Measurements from ENCODE around the gene NCAPD2.
"Not testable (repeated sequence)": the region's sequence is repeated elsewhere in the genome, so short reads cannot be mapped to it uniquely, and the experiment has no call there.

NCAPD2 gene

GRCh38 chr12:6550294-6551062 is 56.6 kb downstream of the NCAPD2 start:
- DNase-seq (ENCODE audit: low read depth): no peak

DNA sequence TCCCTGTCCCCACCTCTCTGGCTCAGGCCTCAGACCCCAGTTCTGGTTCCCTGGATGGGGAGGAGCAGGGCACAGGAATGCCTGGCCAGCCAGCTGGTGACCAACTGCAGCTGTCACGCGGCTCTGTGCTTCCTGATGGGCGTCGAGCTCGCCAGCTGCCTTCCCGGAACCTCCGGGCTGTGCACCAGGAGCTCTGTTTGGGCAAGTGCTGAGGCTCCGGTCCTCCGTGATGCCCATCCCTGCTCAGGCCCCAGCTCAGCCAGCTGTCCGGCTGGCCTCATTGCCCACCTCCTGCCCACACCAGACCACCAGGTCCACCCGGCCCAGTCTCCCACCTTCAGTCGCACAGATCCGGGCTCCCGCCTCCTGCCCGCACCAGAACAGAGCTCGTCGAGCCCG is 57.2 kb downstream of the NCAPD2 start:
- DNase-seq (ENCODE audit: low read depth): no peak

DNA sequence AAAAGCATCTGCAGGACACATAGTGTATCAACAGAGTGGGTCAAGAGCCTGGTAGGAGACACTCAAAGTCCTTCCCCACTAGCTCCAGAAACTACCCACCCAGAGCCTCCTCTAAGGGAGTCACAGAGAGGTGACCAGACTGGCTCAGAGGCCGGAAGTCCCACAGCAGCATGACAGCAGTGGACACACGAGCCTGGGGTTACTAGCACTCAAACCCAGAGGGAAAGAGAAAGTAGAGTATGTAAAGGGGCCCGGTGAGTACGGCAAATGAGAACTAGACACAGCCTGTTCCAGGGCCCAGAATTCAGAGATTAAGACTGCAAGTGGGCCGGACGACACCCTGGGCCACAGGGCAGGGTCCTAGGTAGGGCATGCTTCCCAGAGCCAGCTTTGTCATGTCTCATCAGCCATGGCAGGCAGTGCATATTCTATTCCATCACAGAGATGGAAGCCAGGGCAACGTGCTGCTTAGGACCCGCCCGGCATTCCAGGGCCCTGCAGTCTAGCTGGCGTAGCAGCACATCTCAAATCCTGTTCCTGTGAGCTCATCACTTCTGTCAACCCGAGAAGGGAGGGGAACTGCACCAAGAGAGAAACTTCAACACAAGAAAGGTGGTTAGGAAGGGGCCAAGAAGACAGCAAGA is 57.7 kb downstream of the NCAPD2 start:
- no peak for DNase-seq (ENCODE audit: low read depth)

DNA sequence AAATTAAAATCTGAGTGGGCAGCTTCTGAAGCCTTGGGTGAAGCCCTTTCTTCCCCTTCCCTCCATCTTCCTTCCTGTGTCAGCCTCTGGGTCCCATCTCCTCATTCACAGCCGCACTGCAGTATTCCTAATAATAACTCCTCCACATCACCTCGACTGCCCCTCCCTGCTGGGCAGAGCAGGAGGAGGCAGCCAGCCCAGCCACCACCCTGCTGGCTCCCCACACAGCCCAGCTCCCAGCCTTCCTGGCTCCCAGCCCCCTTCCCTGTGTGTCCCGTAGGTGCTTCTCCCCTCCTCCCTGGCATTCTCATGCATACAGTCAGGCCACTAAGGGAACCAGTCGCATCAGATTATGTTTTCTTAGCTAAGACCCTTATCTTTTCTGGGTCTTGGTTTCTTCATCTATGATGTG is 58.2 kb downstream of the NCAPD2 start:
- no peak for DNase-seq (ENCODE audit: low read depth)

DNA sequence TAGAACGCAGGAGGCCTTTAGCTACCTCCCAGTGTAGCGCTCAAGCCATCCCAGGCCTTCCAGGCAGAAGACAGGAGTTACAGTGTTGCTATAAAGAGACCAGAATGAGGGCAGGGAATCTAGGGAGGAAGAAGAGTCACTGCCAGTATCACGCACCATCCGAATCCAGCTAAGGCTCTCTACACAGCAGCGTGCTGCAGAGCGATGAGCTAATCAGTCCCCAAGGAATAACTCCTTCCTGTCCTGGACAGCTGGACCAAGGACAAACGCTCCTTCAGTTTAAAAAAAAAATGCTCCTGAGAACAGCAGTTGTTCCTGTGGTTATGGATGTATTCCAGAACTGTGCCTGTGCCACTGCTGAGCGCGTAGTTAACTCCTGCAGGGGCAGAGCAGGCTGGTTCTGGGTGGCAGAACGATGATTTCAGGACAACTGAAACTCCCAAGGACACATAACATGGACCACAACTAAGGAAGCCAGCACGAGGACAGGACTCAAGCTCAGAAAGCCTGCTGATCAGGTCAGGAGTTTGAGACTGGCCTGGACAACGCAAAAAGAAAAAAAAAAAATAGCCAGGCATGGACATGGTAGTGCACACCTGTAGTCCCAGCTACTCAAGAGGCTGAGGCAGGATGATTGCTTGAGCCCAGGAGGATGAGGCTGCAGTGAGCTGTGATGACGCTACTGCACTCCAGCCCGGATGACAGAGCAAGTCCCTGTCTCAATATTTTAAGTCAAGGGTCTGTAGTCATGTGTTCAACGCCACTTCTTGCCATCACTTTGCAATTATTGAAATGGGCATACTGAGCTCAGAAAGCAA is 59.4 kb downstream of the NCAPD2 start:
- no peak for DNase-seq (ENCODE audit: low read depth)

GRCh38 chr12:6554168-6555017 is 60.5 kb downstream of the NCAPD2 start:
- peak; percentile 61 for DNase-seq (ENCODE audit: low read depth)

GRCh38 chr12:6555018-6555691 is 61.3 kb downstream of the NCAPD2 start:
- no peak for DNase-seq (ENCODE audit: low read depth)

DNA sequence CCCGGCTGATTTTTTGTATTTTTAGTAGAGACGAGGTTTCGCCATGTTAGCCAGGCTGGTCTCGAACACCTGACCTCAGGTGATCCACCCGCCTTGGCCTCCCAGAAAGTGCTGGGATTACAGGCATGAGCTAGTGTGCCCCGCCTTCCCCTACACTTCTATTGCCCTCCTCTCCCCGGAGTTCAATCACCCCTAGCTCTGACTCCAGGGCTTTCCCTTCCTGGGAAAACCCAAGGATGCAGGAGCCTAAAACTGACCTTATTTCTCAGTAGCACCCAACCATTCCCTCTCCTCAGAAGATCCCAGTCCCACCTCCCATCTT is 62.6 kb downstream of the NCAPD2 start:
- not testable (repeated sequence) for DNase-seq (ENCODE audit: low read depth)

DNA sequence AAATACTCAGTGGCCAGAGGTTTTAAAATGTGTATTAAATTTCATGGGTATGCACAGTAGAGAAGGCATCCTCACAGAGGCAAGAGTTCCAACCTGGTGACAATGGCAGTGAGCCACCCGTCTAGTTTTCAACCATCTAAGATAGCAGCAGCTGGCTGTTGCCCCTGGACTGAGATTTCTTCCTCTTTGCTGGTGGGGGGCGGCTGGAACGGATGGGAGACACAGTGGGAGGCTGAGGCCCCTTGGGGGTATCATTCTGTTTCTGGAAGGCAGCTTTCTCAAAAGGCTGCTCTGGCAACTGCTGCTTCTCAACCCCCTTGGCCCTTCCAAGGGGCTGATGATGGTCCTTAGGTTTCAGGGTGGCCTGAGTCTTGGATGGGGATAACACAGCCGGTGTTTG is 63.0 kb downstream of the NCAPD2 start:
- DNase-seq (ENCODE audit: low read depth): no peak

GRCh38 chr12:6558014-6558760 is 64.3 kb downstream of the NCAPD2 start:
- DNase-seq (ENCODE audit: low read depth): not testable (repeated sequence)

GRCh38 chr12:6559500-6559899 is 65.6 kb downstream of the NCAPD2 start:
- no peak for DNase-seq (ENCODE audit: low read depth)

- no peak for DNase-seq (ENCODE audit: low read depth)
Observed at GRCh38 chr12:6560501-6561205, 66.8 kb downstream of the NCAPD2 start.

DNA sequence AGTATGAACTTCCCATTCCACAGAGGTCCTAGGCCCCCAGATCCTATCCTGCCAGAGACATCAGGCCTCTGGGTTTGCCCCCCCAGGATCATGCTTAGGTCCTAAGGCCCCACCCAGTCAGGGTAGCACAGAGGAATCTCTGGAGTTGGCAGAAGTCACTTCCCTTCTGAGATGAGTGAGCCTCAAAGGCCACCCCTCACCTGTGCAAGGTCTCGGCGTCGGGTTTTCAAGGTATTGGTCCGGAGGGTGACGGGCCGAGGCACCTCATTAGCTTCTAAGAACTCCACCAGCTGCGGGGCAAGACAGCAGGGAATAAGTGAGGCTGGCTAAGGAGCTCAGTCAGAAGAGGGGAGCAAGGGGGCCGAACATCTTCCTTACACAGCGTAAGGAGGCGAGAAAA is 69.0 kb downstream of the NCAPD2 start:
- DNase-seq (ENCODE audit: low read depth): no peak

- DNase-seq (ENCODE audit: low read depth): no peak
Observed at GRCh38 chr12:6563448-6564050, 69.6 kb downstream of the NCAPD2 start.

DNA sequence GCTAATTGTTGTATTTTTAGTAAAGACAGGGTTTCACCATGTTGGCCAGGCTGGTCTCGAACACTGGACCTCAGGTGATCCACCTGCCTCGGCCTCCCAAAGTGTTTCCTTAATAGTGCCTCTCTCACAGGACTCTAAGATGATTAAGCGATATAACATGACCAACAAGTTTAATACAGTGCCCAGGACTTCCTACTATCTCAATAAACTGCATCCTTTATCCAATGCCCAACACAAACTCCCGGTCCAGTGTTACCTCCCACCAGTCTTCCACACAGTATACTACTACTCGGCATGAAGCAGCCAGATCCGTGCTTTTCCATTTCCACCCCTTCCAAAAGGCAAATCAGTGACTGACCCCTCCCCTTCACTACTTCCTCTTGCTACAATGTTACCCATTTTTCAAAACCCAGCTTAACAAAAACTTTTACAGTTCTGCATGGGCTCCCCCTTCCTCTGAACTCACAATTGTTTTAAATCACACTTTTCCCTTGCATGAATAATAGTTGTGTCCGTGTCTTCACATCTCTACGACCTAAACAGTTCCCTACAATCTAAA is 73.3 kb downstream of the NCAPD2 start:
- no peak for DNase-seq (ENCODE audit: low read depth)

DNA sequence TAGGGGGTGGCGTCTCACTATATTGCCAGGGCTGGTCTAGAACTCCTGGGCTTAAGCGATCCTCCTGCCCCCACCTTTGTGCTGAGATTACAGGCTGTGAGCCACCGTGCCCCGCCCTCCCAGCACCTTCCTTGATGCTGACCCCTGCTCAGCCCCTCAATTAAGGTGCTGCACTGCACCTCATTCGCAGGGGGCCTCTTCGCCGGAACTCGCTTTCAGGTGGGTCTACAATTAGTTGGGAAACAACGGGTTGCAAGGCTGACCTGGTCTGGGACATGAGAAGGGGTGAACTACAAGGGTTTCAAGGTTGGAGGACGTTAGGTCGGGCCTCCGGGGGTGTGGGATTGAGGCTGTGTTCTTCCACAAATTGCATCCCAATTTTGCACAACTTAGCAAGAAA is 75.4 kb downstream of the NCAPD2 start:
- DNase-seq (ENCODE audit: low read depth): no peak

DNA sequence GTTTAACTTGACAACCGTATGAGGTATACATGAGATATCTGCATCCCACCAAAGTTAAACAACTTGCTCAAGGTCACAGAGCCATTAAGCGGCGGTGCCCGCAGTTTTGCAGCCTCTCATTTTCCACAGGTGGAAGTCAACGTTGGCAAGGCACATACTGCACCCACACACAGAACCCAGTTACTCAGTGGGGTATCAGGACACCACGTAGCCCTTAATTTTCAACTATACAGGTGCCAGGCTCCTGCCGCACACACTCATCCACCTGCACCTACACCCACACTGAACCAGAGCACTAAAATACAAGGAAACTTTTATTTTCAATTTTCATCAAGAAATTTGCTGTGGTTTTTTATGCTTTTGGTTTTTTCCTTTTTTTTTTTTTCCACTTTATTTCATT is 75.9 kb downstream of the NCAPD2 start:
- DNase-seq (ENCODE audit: low read depth): no peak

- no peak for DNase-seq (ENCODE audit: low read depth)
Observed at GRCh38 chr12:6570264-6570887, 76.5 kb downstream of the NCAPD2 start.

- no peak for DNase-seq (ENCODE audit: low read depth)
Observed at GRCh38 chr12:6573001-6573400, 79.1 kb downstream of the NCAPD2 start.
